GM23248 (cell line): Measurements from ENCODE around the gene CTCF. TPM values are rescaled to one million over a fixed set of nuclear protein-coding genes. Genes with fewer than 3 reads are reported as not detected.

Source experiments
- DNase-seq: peaks from one replicate; pipeline ENCODE4 v3.0.0-alpha.2; 2015
- H2AFZ ChIP-seq: fragments of 200-600 bp; sonication (generic); 2 replicates; pipeline ENCODE4 v1.6.1; 2016; ENCODE audit warnings: antibody characterized with exemption
- H3F3A ChIP-seq: fragments of 200-600 bp; sonication (generic); 2 replicates; pipeline ENCODE4 v1.6.1; 2016; ENCODE audit warnings: mild to moderate bottlenecking, antibody characterized with exemption, mixed run types; ENCODE audit not compliant: insufficient read depth
- H3K27ac ChIP-seq: fragments of 200-600 bp; sonication (generic); 2 replicates; pipeline ENCODE4 v1.5.1; 2016; ENCODE audit warnings: mild to moderate bottlenecking
- H3K27me3 ChIP-seq: fragments of 200-600 bp; sonication (generic); replicated peaks from 2 replicates; pipeline ENCODE4 v1.6.1; 2016; ENCODE audit warnings: mild to moderate bottlenecking; ENCODE audit not compliant: insufficient read depth
- H3K36me3 ChIP-seq: fragments of 200-600 bp; sonication (generic); 2 replicates; pipeline ENCODE4 v1.6.1; 2016; ENCODE audit warnings: low read depth, mild to moderate bottlenecking
- H3K4me1 ChIP-seq: fragments of 200-600 bp; sonication (generic); 2 replicates; pipeline ENCODE4 v1.6.1; 2016; ENCODE audit warnings: mild to moderate bottlenecking; ENCODE audit not compliant: insufficient read depth
- H3K4me2 ChIP-seq: fragments of 200-600 bp; sonication (generic); one replicate; pipeline ENCODE4 v1.6.1; 2016; ENCODE audit warnings: mild to moderate bottlenecking; ENCODE audit not compliant: unreplicated experiment
- H3K4me3 ChIP-seq: fragments of 200-600 bp; sonication (generic); 2 replicates; pipeline ENCODE4 v1.5.1; 2016; ENCODE audit warnings: mild to moderate bottlenecking
- H3K79me2 ChIP-seq: fragments of 200-600 bp; sonication (generic); 2 replicates; pipeline ENCODE4 v1.6.1; 2016; ENCODE audit warnings: mild to moderate bottlenecking; ENCODE audit not compliant: insufficient read depth
- H3K9ac ChIP-seq: fragments of 200-600 bp; sonication (generic); 2 replicates; pipeline ENCODE4 v1.6.1; 2016; ENCODE audit warnings: mild to moderate bottlenecking
- H3K9me2 ChIP-seq: fragments of 200-600 bp; sonication (generic); 2 replicates; pipeline ENCODE4 v1.6.1; 2016; ENCODE audit warnings: mixed run types, mild to moderate bottlenecking, moderate library complexity; ENCODE audit not compliant: insufficient read depth
- H3K9me3 ChIP-seq: fragments of 200-600 bp; sonication (generic); one replicate; pipeline ENCODE4 v1.6.1; 2017; ENCODE audit warnings: low read depth
- H4K20me1 ChIP-seq: fragments of 200-600 bp; sonication (generic); 2 replicates; pipeline ENCODE4 v1.6.0; 2016; ENCODE audit not compliant: insufficient read depth
- EZH2 ChIP-seq: fragments of 200-600 bp; sonication (generic); IDR thresholded peaks from 2 replicates; pipeline ENCODE4 v1.6.1; 2018; ENCODE audit warnings: antibody characterized with exemption, mild to moderate bottlenecking; ENCODE audit not compliant: insufficient read depth, poor library complexity, severe bottlenecking
- EZH2phosphoT487 ChIP-seq: fragments of 200-600 bp; sonication (generic); IDR thresholded peaks from 2 replicates; pipeline ENCODE4 v1.6.1; 2018; ENCODE audit warnings: antibody characterized with exemption, moderate library complexity, mild to moderate bottlenecking, low read depth; ENCODE audit not compliant: insufficient read depth
- WGBS, 2 experiments: methylation state at CpG; one replicate each; pipeline ENCODE4 v1.1.6; 2015 to 2017; ENCODE audit warnings: low lambda C conversion rate in 2 of 2, low coverage in 1 of 2; ENCODE audit errors: missing lambda C conversion rate in 2 of 2; 5-methylcytosine and 5-hydroxymethylcytosine counted together
- in situ Hi-C: fragments of 300-500 bp; cut with MboI; formaldehyde crosslinking; loops from 2 replicates; pipeline ENCODE4 v1.15.0; 2020
- polyA plus RNA-seq: library from polyadenylated mRNA; unstranded; fragments of >200 nt; fragmentation: Nextera tagmentation; extraction: Ambion mirVana; gene quantifications from 2 replicates; pipeline ENCODE4 v1.2.1, GENCODE V29; 2016
- total RNA-seq: library from RNA; depleted of rRNA; stranded (reverse); fragments of >200 nt; shearing (Covaris generic); gene quantifications from 2 replicates; pipeline ENCODE4 v1.2.3, GENCODE V29; 2014

CTCF gene
- total and polyA plus RNA-seq, 2 experiments from 2014 or later, result 19.6 to 21.9 TPM

GRCh38 chr16:67517155-67517445, 45.2 kb upstream of the CTCF start:
- no peaks in the 10 kb centered on the region for H3K9me3 ChIP-seq
- TF ChIP-seq EZH2 (no peak), EZH2phosphoT487 (no peak)
- H4K20me1 ChIP-seq, result no peaks in the 10 kb centered on the region
- no peak overlapping the region for H2AFZ ChIP-seq
- H3K4me3 ChIP-seq, result no peak overlapping the region
- no peak overlapping the region for H3K4me2 ChIP-seq
- no peaks in the 10 kb centered on the region for H3K36me3 ChIP-seq
- no peaks in the 10 kb centered on the region for H3K79me2 ChIP-seq
- H3K27ac ChIP-seq, result no peak overlapping the region
- H3K9ac ChIP-seq, result no peak overlapping the region
- H3K27me3 ChIP-seq, result no peaks in the 10 kb centered on the region
- H3K4me1 ChIP-seq, result peaks cover 12% of the 10 kb centered on the region
- DNase-seq, result no peak
- no peaks in the 10 kb centered on the region for H3K9me2 ChIP-seq
- in situ Hi-C loops, result no loop called here
- WGBS, 2 experiments, result 80 to 82% methylated on average over 3 of the region's 3 CpGs
- peaks cover 18% of the 10 kb centered on the region; the same call in 1 of the 2 replicates for H3F3A ChIP-seq

- H3K4me3 ChIP-seq, result no peak overlapping the region
- H3K36me3 ChIP-seq, result no peaks in the 10 kb centered on the region
- H3K9me2 ChIP-seq, result no peaks in the 10 kb centered on the region
- no peak overlapping the region for H2AFZ ChIP-seq
- in situ Hi-C loops, result no loop called here
- H3K27me3 ChIP-seq, result no peaks in the 10 kb centered on the region
- H4K20me1 ChIP-seq, result no peaks in the 10 kb centered on the region
- H3F3A ChIP-seq, result peaks cover 18% of the 10 kb centered on the region; the same call in 1 of the 2 replicates
- 63 to 64% methylated on average over 11 of the region's 11 CpGs for WGBS, 2 experiments
- no peak for DNase-seq
- no peak overlapping the region for H3K4me2 ChIP-seq
- peaks cover 12% of the 10 kb centered on the region for H3K4me1 ChIP-seq
- no peak for TF ChIP-seq EZH2phosphoT487
- no peaks in the 10 kb centered on the region for H3K9me3 ChIP-seq
- no peaks in the 10 kb centered on the region for H3K79me2 ChIP-seq
- no peak overlapping the region for H3K9ac ChIP-seq
- H3K27ac ChIP-seq, result no peak overlapping the region
These were observed 44.5 kb upstream of the CTCF start for GRCh38 chr16:67517661-67518423.

- H3K27ac ChIP-seq, result no peak overlapping the region
- TF ChIP-seq EZH2phosphoT487 (no peak), EZH2 (no peak)
- 81 to 91% methylated on average over 5 to 8 of the region's 8 CpGs for WGBS, 2 experiments
- H2AFZ ChIP-seq, result no peak overlapping the region
- in situ Hi-C loops, result no loop called here
- no peaks in the 10 kb centered on the region for H3K79me2 ChIP-seq
- no peak overlapping the region for H3K9ac ChIP-seq
- no peaks in the 10 kb centered on the region for H3K9me3 ChIP-seq
- no peak overlapping the region for H3K4me3 ChIP-seq
- H3K27me3 ChIP-seq, result no peaks in the 10 kb centered on the region
- H3K36me3 ChIP-seq, result no peaks in the 10 kb centered on the region
- DNase-seq, result no peak
- peaks cover 18% of the 10 kb centered on the region; the same call in 1 of the 2 replicates for H3F3A ChIP-seq
- no peak overlapping the region for H3K4me2 ChIP-seq
- H3K9me2 ChIP-seq, result no peaks in the 10 kb centered on the region
- H4K20me1 ChIP-seq, result no peaks in the 10 kb centered on the region
- H3K4me1 ChIP-seq, result peaks cover 12% of the 10 kb centered on the region
These were observed 43.6 kb upstream of the CTCF start for GRCh38 chr16:67518676-67519075.

GRCh38 chr16:67519242-67519641, 43.1 kb upstream of the CTCF start:
- whole genome bisulfite sequencing, 2 experiments, result 57 to 58% methylated on average over 4 of the region's 4 CpGs
- Histone ChIP-seq H3K79me2 (no peaks in the 10 kb centered on the region), H3F3A (peaks cover 18% of the 10 kb centered on the region; the same call in 1 of the 2 replicates), H3K27ac (no peak overlapping the region), H3K9me3 (no peaks in the 10 kb centered on the region), H4K20me1 (no peaks in the 10 kb centered on the region), H3K36me3 (no peaks in the 10 kb centered on the region), H3K27me3 (no peaks in the 10 kb centered on the region), H2AFZ (no peak overlapping the region), H3K4me1 (peaks cover 12% of the 10 kb centered on the region), H3K4me2 (no peak overlapping the region), H3K4me3 (no peak overlapping the region), H3K9ac (no peak overlapping the region), H3K9me2 (no peaks in the 10 kb centered on the region)
- in situ Hi-C loops, result no loop called here
- no peak for TF ChIP-seq EZH2
- no peak for DNase-seq
